ENCODE results near the gene AKAP12. TPM values are rescaled to one million over a fixed set of nuclear protein-coding genes. Genes with fewer than 3 reads are reported as not detected.

AKAP12 gene
- polyA plus RNA-seq, 1 donor from 2014 or later: 21.5 TPM

GRCh38 chr6:151301547-151301946, 61.8 kb downstream of the AKAP12 start:
- Histone ChIP-seq H3K27ac (ENCODE audit: low read length) (no peak overlapping the region), H4K20me1 (ENCODE audit: insufficient read depth) (no peaks in the 10 kb centered on the region), H3K79me2 (replicated peaks; ENCODE audit: insufficient read depth, low read length) (no peaks in the 10 kb centered on the region), H3F3A (ENCODE audit: insufficient read depth, low read length, poor library complexity, severe bottlenecking) (no peaks in the 10 kb centered on the region), H3K36me3 (ENCODE audit: insufficient read depth, low read length) (no peaks in the 10 kb centered on the region), H3K27me3 (ENCODE audit: insufficient read depth, low read depth, low read length) (no peaks in the 10 kb centered on the region), H3K4me2 (ENCODE audit: low read length) (no peak overlapping the region), H2AFZ (ENCODE audit: low read depth, low read length) (no peak overlapping the region), H3K9me2 (ENCODE audit: insufficient read depth, low read length) (no peaks in the 10 kb centered on the region), H3K9ac (ENCODE audit: low read length) (no peak overlapping the region), H3K9me3 (ENCODE audit: low read length) (no peaks in the 10 kb centered on the region), H3K4me3 (ENCODE audit: low read length) (no peak overlapping the region)
- TF ChIP-seq REST (IDR thresholded peaks at IDR 0.05; ENCODE audit: borderline replicate concordance) (no peak), TAF1 (IDR thresholded peaks at IDR 0.05; ENCODE audit: low read depth) (no peak), EZH2 (IDR thresholded peaks at IDR 0.05; ENCODE audit: borderline replicate concordance, insufficient read depth, low read length, poor library complexity, severe bottlenecking) (no peak), EP300 (conservative IDR thresholded peaks at IDR 0.05; ENCODE audit: poor library complexity, severe bottlenecking) (no peak), RAD21 (conservative IDR thresholded peaks at IDR 0.05) (no peak), POLR2AphosphoS5 (IDR thresholded peaks at IDR 0.05) (no peak), MXI1 (conservative IDR thresholded peaks at IDR 0.05; ENCODE audit: poor library complexity, severe bottlenecking) (no peak), CTCF (IDR thresholded peaks at IDR 0.05; ENCODE audit: poor library complexity, severe bottlenecking) (no peak), SMC3 (conservative IDR thresholded peaks at IDR 0.05; ENCODE audit: poor library complexity) (no peak)

- no peak for TF ChIP-seq RAD21 (conservative IDR thresholded peaks at IDR 0.05)
- no peaks in the 10 kb centered on the region for H3K27me3 ChIP-seq (ENCODE audit: insufficient read depth, low read depth, low read length)
- no peaks in the 10 kb centered on the region for H3K9me2 ChIP-seq (ENCODE audit: insufficient read depth, low read length)
- no peaks in the 10 kb centered on the region for H3F3A ChIP-seq (ENCODE audit: insufficient read depth, low read length, poor library complexity, severe bottlenecking)
- no peaks in the 10 kb centered on the region for H4K20me1 ChIP-seq (ENCODE audit: insufficient read depth)
- H3K9ac ChIP-seq (ENCODE audit: low read length): no peak overlapping the region
- no peaks in the 10 kb centered on the region for H3K79me2 ChIP-seq (replicated peaks; ENCODE audit: insufficient read depth, low read length)
- H3K4me2 ChIP-seq (ENCODE audit: low read length): no peak overlapping the region
- no peak overlapping the region for H3K27ac ChIP-seq (ENCODE audit: low read length)
- no peaks in the 10 kb centered on the region for H3K9me3 ChIP-seq (ENCODE audit: low read length)
- H3K36me3 ChIP-seq (ENCODE audit: insufficient read depth, low read length): no peaks in the 10 kb centered on the region
- H2AFZ ChIP-seq (ENCODE audit: low read depth, low read length): no peak overlapping the region
- H3K4me3 ChIP-seq (ENCODE audit: low read length): no peak overlapping the region
These were observed 63.5 kb downstream of the AKAP12 start for GRCh38 chr6:151303231-151303630.

- Histone ChIP-seq H3K27ac (ENCODE audit: low read length) (no peak overlapping the region), H3K36me3 (ENCODE audit: insufficient read depth, low read length) (no peaks in the 10 kb centered on the region), H3K9me2 (ENCODE audit: insufficient read depth, low read length) (no peaks in the 10 kb centered on the region), H3K9me3 (ENCODE audit: low read length) (no peaks in the 10 kb centered on the region), H3F3A (ENCODE audit: insufficient read depth, low read length, poor library complexity, severe bottlenecking) (no peaks in the 10 kb centered on the region), H4K20me1 (ENCODE audit: insufficient read depth) (no peaks in the 10 kb centered on the region), H3K79me2 (replicated peaks; ENCODE audit: insufficient read depth, low read length) (no peaks in the 10 kb centered on the region), H3K9ac (ENCODE audit: low read length) (no peak overlapping the region), H3K27me3 (ENCODE audit: insufficient read depth, low read depth, low read length) (no peaks in the 10 kb centered on the region), H2AFZ (ENCODE audit: low read depth, low read length) (no peak overlapping the region), H3K4me2 (ENCODE audit: low read length) (no peak overlapping the region), H3K4me3 (ENCODE audit: low read length) (no peak overlapping the region)
- TF ChIP-seq TAF1 (IDR thresholded peaks at IDR 0.05; ENCODE audit: low read depth) (no peak), REST (IDR thresholded peaks at IDR 0.05; ENCODE audit: borderline replicate concordance) (no peak), EZH2 (IDR thresholded peaks at IDR 0.05; ENCODE audit: borderline replicate concordance, insufficient read depth, low read length, poor library complexity, severe bottlenecking) (no peak), RAD21 (conservative IDR thresholded peaks at IDR 0.05) (no peak), CTCF (IDR thresholded peaks at IDR 0.05; ENCODE audit: poor library complexity, severe bottlenecking) (no peak), EP300 (conservative IDR thresholded peaks at IDR 0.05; ENCODE audit: poor library complexity, severe bottlenecking) (no peak), MXI1 (conservative IDR thresholded peaks at IDR 0.05; ENCODE audit: poor library complexity, severe bottlenecking) (no peak), POLR2AphosphoS5 (IDR thresholded peaks at IDR 0.05) (no peak), SMC3 (conservative IDR thresholded peaks at IDR 0.05; ENCODE audit: poor library complexity) (no peak)
These were observed 66.6 kb downstream of the AKAP12 start for GRCh38 chr6:151306269-151306783.

Data from neural cell (in vitro differentiated cells).